ENCODE results near the gene NTNG1. TPM values are rescaled to one million over a fixed set of nuclear protein-coding genes. Genes with fewer than 3 reads are reported as not detected.

Gene NTNG1
- total and polyA plus RNA-seq, 10 of the 15 experiments (the other 5 are each of a cell fraction or from before 2014, with no cell fraction given) = 0.18 to 2.3 (median 1.1) TPM; not detected in 1

DNA sequence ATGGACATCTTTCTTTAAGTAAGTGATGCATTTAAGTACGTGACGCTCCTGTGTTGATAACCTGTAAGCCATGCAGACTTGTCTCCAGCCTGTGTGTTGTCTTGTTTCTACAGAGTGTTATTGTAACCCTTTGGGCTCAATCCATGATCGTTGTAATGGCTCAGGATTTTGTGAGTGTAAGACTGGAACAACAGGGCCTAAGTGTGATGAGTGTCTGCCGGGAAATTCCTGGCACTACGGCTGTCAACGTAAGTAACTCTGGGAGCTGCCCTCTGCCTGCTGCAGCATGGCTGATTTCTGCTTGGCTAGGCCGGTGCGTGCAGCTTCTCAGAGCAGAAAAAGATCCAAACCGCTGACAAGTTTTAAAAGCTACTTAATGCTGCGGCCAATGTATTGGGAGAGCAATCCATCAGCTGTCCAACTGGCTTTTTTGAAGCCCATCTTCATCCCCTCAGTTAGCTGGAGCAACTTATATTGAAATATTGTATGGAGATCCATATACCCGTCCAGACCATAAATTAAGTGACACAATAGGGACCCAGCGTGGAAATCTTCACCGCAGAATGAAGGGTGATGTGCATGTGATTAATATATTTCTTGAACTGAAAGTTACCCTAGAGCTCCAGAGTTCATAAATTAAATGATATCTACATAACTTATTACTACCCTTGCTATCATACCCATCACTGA lies 295.9 kb downstream of the NTNG1 start (continued):
- TF ChIP-seq E2F8 (IDR thresholded peaks at IDR 0.05; ENCODE audit: low read depth, partially characterized antibody) (no peak), CTCF (IDR thresholded peaks at IDR 0.05 in 2 of 3, conservative IDR thresholded peaks at IDR 0.05 in 1 of 3; ENCODE audit: control insufficient read depth in 2 of 3, extremely low read depth in 1 of 3, insufficient read depth in 1 of 3, low read depth in 3 of 3, low read length in 3 of 3) (no peak), SIN3A (IDR thresholded peaks at IDR 0.05; ENCODE audit: low read depth, low read length) (no peak), GATAD2B (conservative IDR thresholded peaks at IDR 0.05; ENCODE audit: low read depth) (no peak), ZNF592 (IDR thresholded peaks at IDR 0.05) (no peak)
